Suppressor macrophage treated with lipopolysaccharide for 1 hour (primary cell): ENCODE data around the gene TRIM2.

ENCODE experiments used
- DNase-seq, 3 donors: peaks; one replicate each; pipeline ENCODE4 v3.0.0-alpha.2; 2020 to 2022

TRIM2 gene

GRCh38 chr4:153385784-153386183, 181.5 kb downstream of the TRIM2 start:
- DNase-seq, result no peak

GRCh38 chr4:153387981-153388380, 183.7 kb downstream of the TRIM2 start:
- DNase-seq, result no peak
